HUES48 (cell line): Measurements from ENCODE around the gene HS3ST4.

ENCODE experiments used
- H3K27ac ChIP-seq: one replicate; pipeline ENCODE4 v1.7.0; 2013; ENCODE audit warnings: low read depth, low read length, inconsistent platforms
- H3K27me3 ChIP-seq: 2 replicates; pipeline ENCODE4 v1.6.1; 2013; ENCODE audit warnings: mild to moderate bottlenecking, low read length; ENCODE audit not compliant: control insufficient read depth, insufficient read depth
- H3K36me3 ChIP-seq: 2 replicates; pipeline ENCODE4 v1.6.1; 2013; ENCODE audit warnings: low read length; ENCODE audit not compliant: control insufficient read depth, insufficient read depth
- H3K4me1 ChIP-seq: 2 replicates; pipeline ENCODE4 v1.6.1; 2013; ENCODE audit warnings: mild to moderate bottlenecking, low read length; ENCODE audit not compliant: control insufficient read depth, insufficient read depth
- H3K4me3 ChIP-seq: 2 replicates; pipeline ENCODE4 v1.5.1; 2013; ENCODE audit warnings: mild to moderate bottlenecking, low read depth, low read length
- H3K9ac ChIP-seq: 2 replicates; pipeline ENCODE4 v1.6.1; 2013; ENCODE audit warnings: mild to moderate bottlenecking, low read depth, low read length, moderate library complexity
- H3K9me3 ChIP-seq: 2 replicates; pipeline ENCODE4 v1.6.1; 2013; ENCODE audit warnings: low read length; ENCODE audit not compliant: control insufficient read depth, insufficient read depth

Gene HS3ST4

DNA sequence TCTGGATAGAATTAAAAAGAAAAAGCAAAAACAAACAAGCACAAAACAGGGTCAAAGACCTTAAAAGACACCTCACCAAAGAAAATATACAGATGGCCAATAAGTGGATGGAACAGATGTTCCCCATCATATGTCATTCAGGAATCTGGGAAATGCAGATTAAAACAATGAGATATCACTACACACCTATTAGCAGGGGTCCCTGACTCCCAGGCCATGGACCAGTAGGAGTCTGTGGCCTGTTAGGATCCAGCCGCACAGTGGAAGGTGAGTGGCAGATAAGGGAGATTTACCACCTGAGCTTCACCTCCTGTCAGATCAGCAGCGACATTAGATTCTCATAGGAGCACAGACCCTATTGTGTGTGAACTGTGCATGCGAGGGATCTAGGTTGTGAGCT lies 167.9 kb downstream of the HS3ST4 start:
- peaks cover 42% of the 10 kb centered on the region for H3K4me1 ChIP-seq
- no peak overlapping the region for H3K27ac ChIP-seq
- no peaks in the 10 kb centered on the region for H3K9me3 ChIP-seq
- H3K36me3 ChIP-seq = no peaks in the 10 kb centered on the region
- no peaks in the 10 kb centered on the region for H3K27me3 ChIP-seq
- H3K9ac ChIP-seq = no peak overlapping the region
- no peak overlapping the region for H3K4me3 ChIP-seq

- Histone ChIP-seq H3K9me3 (no peaks in the 10 kb centered on the region), H3K36me3 (no peaks in the 10 kb centered on the region), H3K4me3 (no peak overlapping the region), H3K9ac (no peak overlapping the region), H3K4me1 (peaks cover 17% of the 10 kb centered on the region), H3K27ac (no peak overlapping the region), H3K27me3 (no peaks in the 10 kb centered on the region)
These were observed 175.3 kb downstream of the HS3ST4 start for GRCh38 chr16:25867041-25867440.

- Histone ChIP-seq H3K27ac (no peak overlapping the region), H3K9me3 (no peaks in the 10 kb centered on the region), H3K4me3 (no peak overlapping the region), H3K27me3 (no peaks in the 10 kb centered on the region), H3K9ac (no peak overlapping the region), H3K4me1 (peaks cover 17% of the 10 kb centered on the region), H3K36me3 (no peaks in the 10 kb centered on the region)
These were observed 176.3 kb downstream of the HS3ST4 start for GRCh38 chr16:25868106-25868505.

- Histone ChIP-seq H3K27me3 (no peaks in the 10 kb centered on the region), H3K36me3 (no peaks in the 10 kb centered on the region), H3K4me3 (no peak overlapping the region), H3K27ac (no peak overlapping the region), H3K9ac (no peak overlapping the region), H3K4me1 (peaks cover 17% of the 10 kb centered on the region), H3K9me3 (no peaks in the 10 kb centered on the region)
These were observed 177.1 kb downstream of the HS3ST4 start for GRCh38 chr16:25868706-25869370.

GRCh38 chr16:25872369-25873070 lies 180.8 kb downstream of the HS3ST4 start:
- Histone ChIP-seq H3K4me1 (peaks cover 10% of the 10 kb centered on the region), H3K4me3 (no peak overlapping the region), H3K9ac (no peak overlapping the region), H3K9me3 (no peaks in the 10 kb centered on the region), H3K27ac (no peak overlapping the region), H3K36me3 (no peaks in the 10 kb centered on the region), H3K27me3 (no peaks in the 10 kb centered on the region)

GRCh38 chr16:25874196-25874595 lies 182.4 kb downstream of the HS3ST4 start:
- H3K27ac ChIP-seq = no peak overlapping the region
- no peaks in the 10 kb centered on the region for H3K9me3 ChIP-seq
- no peaks in the 10 kb centered on the region for H3K27me3 ChIP-seq
- H3K9ac ChIP-seq = no peak overlapping the region
- H3K4me3 ChIP-seq = no peak overlapping the region
- H3K36me3 ChIP-seq = no peaks in the 10 kb centered on the region
- no peaks in the 10 kb centered on the region for H3K4me1 ChIP-seq

GRCh38 chr16:25875956-25876598 lies 184.3 kb downstream of the HS3ST4 start:
- Histone ChIP-seq H3K27ac (no peak overlapping the region), H3K27me3 (no peaks in the 10 kb centered on the region), H3K4me1 (no peaks in the 10 kb centered on the region), H3K36me3 (no peaks in the 10 kb centered on the region), H3K9me3 (no peaks in the 10 kb centered on the region), H3K4me3 (no peak overlapping the region), H3K9ac (no peak overlapping the region)

DNA sequence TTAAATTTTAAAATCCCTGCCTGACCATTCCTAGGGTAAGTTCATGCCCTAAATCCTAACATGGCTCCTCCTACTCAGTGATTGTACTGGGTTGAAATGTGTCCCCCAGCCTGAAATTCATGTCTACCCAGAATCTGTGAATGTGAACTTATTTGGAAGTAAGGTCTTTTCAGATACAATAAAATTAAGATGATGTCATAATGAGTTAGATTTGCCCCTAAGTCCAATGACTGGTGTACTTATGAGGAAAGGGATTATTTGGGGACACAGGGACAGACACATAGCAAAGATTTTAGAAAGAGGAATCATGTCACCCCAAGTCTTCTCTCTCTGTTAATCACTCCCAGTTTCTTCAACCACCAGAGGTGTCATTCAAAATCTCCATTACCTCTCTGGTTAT lies 185.3 kb downstream of the HS3ST4 start:
- no peaks in the 10 kb centered on the region for H3K36me3 ChIP-seq
- H3K4me1 ChIP-seq = no peaks in the 10 kb centered on the region
- H3K27me3 ChIP-seq = no peaks in the 10 kb centered on the region
- H3K27ac ChIP-seq = no peak overlapping the region
- no peak overlapping the region for H3K9ac ChIP-seq
- H3K9me3 ChIP-seq = no peaks in the 10 kb centered on the region
- H3K4me3 ChIP-seq = no peak overlapping the region

- Histone ChIP-seq H3K9me3 (no peaks in the 10 kb centered on the region), H3K36me3 (no peaks in the 10 kb centered on the region), H3K27ac (no peak overlapping the region), H3K4me3 (no peak overlapping the region), H3K4me1 (peaks cover 29% of the 10 kb centered on the region), H3K9ac (no peak overlapping the region), H3K27me3 (no peaks in the 10 kb centered on the region)
These were observed 194.8 kb downstream of the HS3ST4 start for GRCh38 chr16:25886598-25886997.

DNA sequence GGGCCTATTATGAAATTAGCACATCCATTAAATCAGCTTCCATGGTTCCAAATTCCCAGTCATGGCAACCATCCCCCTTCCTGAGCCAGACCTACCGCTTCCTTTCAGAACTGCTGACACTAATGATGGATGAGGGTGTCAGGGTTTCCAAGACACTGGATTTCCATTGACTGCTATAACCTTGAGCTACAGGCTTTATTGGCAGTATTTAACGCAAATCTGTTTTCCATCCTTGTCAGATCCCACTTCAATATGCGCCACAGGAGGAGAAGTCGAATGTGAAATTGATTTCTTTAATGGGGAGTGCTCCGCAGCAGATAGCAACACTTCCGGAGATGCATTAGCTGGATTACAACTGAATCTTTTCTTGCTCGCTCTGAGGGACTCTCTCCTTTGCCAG lies 197.1 kb downstream of the HS3ST4 start:
- H3K27ac ChIP-seq = no peak overlapping the region

GRCh38 chr16:25893332-25893731 lies 201.6 kb downstream of the HS3ST4 start:
- Histone ChIP-seq H3K4me3 (no peak overlapping the region), H3K9me3 (no peaks in the 10 kb centered on the region), H3K9ac (no peak overlapping the region), H3K27me3 (no peaks in the 10 kb centered on the region), H3K4me1 (peaks cover 10% of the 10 kb centered on the region; the same call in 1 of the 2 replicates), H3K27ac (no peak overlapping the region), H3K36me3 (no peaks in the 10 kb centered on the region)

More for the DNA sequence above, 197.1 kb downstream of the HS3ST4 start:
- Histone ChIP-seq H3K36me3 (no peaks in the 10 kb centered on the region), H3K9ac (no peak overlapping the region), H3K4me3 (no peak overlapping the region), H3K4me1 (peaks cover 19% of the 10 kb centered on the region), H3K9me3 (no peaks in the 10 kb centered on the region), H3K27me3 (no peaks in the 10 kb centered on the region)
